CD4-positive, alpha-beta T cell treated with Interleukin-4 for 4 hours (primary cell): ENCODE results near the gene ZBTB5.
"Not testable (repeated sequence)": the region's sequence is repeated elsewhere in the genome, so short reads cannot be mapped to it uniquely, and the experiment has no call there.

Experiments
- DNase-seq: peaks from one replicate; pipeline ENCODE4 v3.0.0-alpha.2; 2020

Gene ZBTB5

GRCh38 chr9:37404590-37404989, 60.7 kb downstream of the ZBTB5 start:
- DNase-seq = no peak

GRCh38 chr9:37399336-37399735, 65.9 kb downstream of the ZBTB5 start:
- DNase-seq = no peak

GRCh38 chr9:37398464-37399025, 66.7 kb downstream of the ZBTB5 start:
- no peak for DNase-seq

GRCh38 chr9:37397948-37398347, 67.3 kb downstream of the ZBTB5 start:
- DNase-seq = not testable (repeated sequence)

- no peak for DNase-seq
Measured at GRCh38 chr9:37395663-37396062, 69.6 kb downstream of the ZBTB5 start.

GRCh38 chr9:37395229-37395628, 70.0 kb downstream of the ZBTB5 start:
- no peak for DNase-seq

- no peak for DNase-seq
Measured at GRCh38 chr9:37392272-37392671, 73.0 kb downstream of the ZBTB5 start.

GRCh38 chr9:37390759-37391158, 74.5 kb downstream of the ZBTB5 start:
- DNase-seq = peak; percentile 5
